Measurements from ENCODE around the gene STAB2. TPM values are rescaled to one million over a fixed set of nuclear protein-coding genes. Genes with fewer than 3 reads are reported as not detected.

Gene STAB2
- polyA plus RNA-seq, 3 donors: 0.30 to 0.90 (median 0.55) TPM

DNA sequence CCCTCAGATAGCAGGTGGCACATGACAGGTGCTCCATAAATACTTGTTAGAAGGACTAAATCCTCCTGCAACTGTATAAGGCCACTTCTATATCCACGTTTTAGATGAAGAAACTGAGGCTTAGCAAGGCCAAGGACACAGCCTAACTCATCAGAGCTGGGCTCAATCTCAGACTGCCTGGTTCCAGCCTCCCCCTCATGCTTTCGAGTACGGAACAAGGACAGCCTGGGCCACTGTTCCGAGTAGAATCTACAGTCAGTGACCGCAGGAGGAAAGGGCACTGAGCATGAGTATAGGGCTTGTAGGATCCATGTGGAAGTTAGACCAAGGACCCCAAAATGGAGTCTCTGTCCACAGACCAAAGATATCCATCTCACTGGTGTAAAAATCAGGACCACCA is 169.4 kb downstream of the STAB2 start:
- WGBS, 3 donors: 87 to 91% (median 91%) methylated on average over 5 of the region's 5 CpGs
- no peak overlapping the region for H3K27ac ChIP-seq (ENCODE audit: low read depth, low read length)

GRCh38 chr12:103757248-103757647 is 170.2 kb downstream of the STAB2 start:
- WGBS, 3 donors: 86 to 91% (median 91%) methylated on average over 1 of the region's 1 CpG
- no peak overlapping the region for H3K27ac ChIP-seq (ENCODE audit: low read depth, low read length)

GRCh38 chr12:103758310-103759089 is 171.4 kb downstream of the STAB2 start:
- no peak overlapping the region for H3K27ac ChIP-seq (ENCODE audit: low read depth, low read length)
- 86 to 92% (median 91%) methylated on average over 10 of the region's 10 CpGs for WGBS, 3 donors

- 77 to 83% (median 83%) methylated on average over 5 of the region's 5 CpGs for WGBS, 3 donors
- H3K27ac ChIP-seq (ENCODE audit: low read depth, low read length): no peak overlapping the region
These were observed 175.4 kb downstream of the STAB2 start for GRCh38 chr12:103762473-103762872.

DNA sequence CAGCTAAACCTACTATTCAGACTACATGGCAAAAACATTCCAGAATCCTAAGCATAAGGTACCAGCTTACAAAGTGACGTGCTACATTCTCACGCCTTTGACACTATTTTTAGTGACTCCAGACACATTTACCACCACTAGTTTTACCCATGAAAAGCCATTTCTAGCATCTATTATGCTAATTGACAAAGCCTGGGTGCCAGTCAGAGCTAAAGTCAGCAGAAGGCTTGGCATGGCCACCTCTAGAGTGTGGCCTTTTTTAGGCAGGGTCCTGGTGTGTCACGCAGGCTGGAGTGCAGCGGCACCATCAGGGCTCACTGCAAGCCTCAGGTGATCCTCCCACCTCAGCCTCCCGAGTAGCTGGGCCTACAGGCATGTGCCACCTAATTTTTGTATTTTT is 178.2 kb downstream of the STAB2 start:
- no peak overlapping the region for H3K27ac ChIP-seq (ENCODE audit: low read depth, low read length)
- WGBS, 3 donors: 96 to 99% (median 97%) methylated on average over 5 of the region's 5 CpGs

DNA sequence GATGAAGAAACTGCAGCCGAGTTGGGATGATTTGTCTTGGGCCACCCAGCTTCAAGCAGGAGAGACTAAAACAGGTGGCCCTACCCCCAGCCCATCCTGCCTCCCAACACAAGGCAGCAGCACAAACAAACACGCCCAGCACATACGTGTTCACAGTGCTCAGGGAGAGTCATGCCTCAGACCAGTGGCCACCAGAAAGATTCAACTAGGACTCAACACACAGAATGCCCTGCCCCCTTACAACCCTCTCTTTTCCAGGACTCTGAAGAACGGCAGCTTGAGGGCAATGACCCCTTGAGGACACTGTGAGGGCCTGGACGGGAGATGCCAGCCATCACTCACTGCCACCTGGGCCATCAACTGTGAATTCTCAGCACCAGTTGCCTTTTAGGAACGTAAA is 179.0 kb downstream of the STAB2 start:
- WGBS, 3 donors: 91 to 93% (median 92%) methylated on average over 6 of the region's 6 CpGs
- H3K27ac ChIP-seq (ENCODE audit: low read depth, low read length): no peak overlapping the region

DNA sequence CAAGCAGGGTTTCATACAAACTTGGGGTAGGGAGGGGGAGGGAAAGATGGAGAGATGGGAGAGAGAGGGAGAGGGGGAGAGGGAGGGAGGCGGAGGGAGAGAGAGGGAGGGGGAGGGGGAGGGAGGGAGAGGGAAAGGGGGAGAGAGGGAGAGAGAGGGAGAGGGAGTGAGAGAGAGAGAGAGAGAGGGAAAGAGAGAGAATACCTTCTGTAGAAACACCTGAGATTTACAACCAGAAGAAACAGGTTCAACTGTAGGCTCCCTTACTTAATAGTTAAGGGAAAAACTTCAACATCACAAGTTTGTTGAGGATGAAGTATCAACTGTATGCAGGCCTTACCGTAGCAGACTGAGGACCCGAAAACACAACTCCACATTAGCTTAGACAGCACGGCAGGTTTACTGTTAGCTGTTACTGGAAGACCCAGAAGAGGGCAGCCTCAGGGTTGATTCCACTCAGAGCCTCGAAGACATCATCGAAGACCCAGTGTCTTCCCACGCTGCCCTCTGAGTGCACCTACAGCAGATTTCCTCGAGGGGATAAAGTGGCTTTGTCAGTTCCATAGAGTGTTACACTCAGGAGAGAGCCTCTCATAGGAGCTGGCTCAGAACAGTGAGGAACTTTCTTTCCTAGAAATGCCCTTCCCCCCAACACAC is 181.5 kb downstream of the STAB2 start:
- no peak overlapping the region for H3K27ac ChIP-seq (ENCODE audit: low read depth, low read length)
- WGBS, 3 donors: 83 to 89% (median 84%) methylated on average over 7 of the region's 8 CpGs

- H3K27ac ChIP-seq (ENCODE audit: low read depth, low read length): no peak overlapping the region
- WGBS, 3 donors: 92 to 95% (median 92%) methylated on average over 9 of the region's 9 CpGs
These were observed 182.3 kb downstream of the STAB2 start for GRCh38 chr12:103769240-103769945.

GRCh38 chr12:103771466-103771865 is 184.4 kb downstream of the STAB2 start:
- WGBS, 3 donors: 37 to 59% (median 51%) methylated on average over 3 of the region's 3 CpGs
- H3K27ac ChIP-seq (ENCODE audit: low read depth, low read length): no peak overlapping the region

GRCh38 chr12:103772367-103773108 is 185.5 kb downstream of the STAB2 start:
- 80 to 87% (median 84%) methylated on average over 7 of the region's 7 CpGs for WGBS, 3 donors
- no peak overlapping the region for H3K27ac ChIP-seq (ENCODE audit: low read depth, low read length)

- 61 to 67% (median 63%) methylated on average over 4 of the region's 4 CpGs for WGBS, 3 donors
These were observed 186.2 kb downstream of the STAB2 start for GRCh38 chr12:103773109-103773910.

DNA sequence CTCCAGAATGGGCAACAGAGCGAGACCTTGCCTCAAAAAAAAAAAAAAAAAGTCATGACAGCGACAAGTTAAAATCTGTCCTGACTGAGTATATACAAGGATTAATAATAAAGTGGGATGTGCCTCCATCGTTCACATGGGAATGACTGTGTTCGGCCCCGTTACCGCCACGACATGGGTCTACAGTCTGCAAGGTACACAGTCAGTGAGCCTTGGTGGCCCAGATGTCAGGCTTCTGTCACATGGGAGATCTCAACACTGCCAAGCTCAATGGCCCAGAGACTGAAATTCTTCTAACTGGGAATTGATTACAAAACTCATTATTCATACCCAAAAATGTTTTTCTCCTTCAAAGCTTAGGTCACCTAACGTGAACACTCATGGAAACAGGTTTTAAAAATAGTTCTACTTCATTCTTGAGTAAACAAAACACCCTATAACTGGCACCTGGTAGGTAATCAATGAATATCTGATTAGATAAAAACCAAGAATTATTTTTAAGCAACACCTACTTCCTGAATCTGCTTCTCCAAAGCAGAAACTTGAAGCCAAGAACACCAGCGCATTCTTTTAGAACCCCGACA is 188.0 kb downstream of the STAB2 start:
- no peak overlapping the region for H3K27ac ChIP-seq (ENCODE audit: low read depth, low read length)
- 62 to 87% (median 82%) methylated on average over 10 of the region's 10 CpGs for WGBS, 3 donors

More at GRCh38 chr12:103773109-103773910, 186.2 kb downstream of the STAB2 start:
- H3K27ac ChIP-seq (ENCODE audit: low read depth, low read length): no peak overlapping the region

DNA sequence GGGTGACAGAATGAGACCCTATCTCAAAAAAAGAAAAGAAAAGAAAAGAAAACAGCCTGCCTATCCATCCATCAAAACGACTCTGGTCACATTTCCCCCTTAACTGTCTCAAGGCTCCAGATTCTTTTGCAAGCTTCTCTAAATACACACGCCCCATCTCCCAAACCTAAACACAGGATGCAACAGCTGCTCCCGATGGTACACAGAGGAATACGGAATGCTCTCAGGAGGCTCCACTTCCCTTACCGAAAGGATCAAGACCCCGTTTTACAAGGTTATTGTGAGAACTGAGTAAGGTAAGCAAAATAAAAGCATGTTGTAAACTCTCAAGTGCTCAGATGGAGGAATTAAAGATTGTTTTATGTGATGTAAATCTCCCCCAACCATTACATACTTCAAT is 191.7 kb downstream of the STAB2 start:
- no peak overlapping the region for H3K27ac ChIP-seq (ENCODE audit: low read depth, low read length)
- 74 to 83% (median 77%) methylated on average over 6 of the region's 6 CpGs for WGBS, 3 donors

DNA sequence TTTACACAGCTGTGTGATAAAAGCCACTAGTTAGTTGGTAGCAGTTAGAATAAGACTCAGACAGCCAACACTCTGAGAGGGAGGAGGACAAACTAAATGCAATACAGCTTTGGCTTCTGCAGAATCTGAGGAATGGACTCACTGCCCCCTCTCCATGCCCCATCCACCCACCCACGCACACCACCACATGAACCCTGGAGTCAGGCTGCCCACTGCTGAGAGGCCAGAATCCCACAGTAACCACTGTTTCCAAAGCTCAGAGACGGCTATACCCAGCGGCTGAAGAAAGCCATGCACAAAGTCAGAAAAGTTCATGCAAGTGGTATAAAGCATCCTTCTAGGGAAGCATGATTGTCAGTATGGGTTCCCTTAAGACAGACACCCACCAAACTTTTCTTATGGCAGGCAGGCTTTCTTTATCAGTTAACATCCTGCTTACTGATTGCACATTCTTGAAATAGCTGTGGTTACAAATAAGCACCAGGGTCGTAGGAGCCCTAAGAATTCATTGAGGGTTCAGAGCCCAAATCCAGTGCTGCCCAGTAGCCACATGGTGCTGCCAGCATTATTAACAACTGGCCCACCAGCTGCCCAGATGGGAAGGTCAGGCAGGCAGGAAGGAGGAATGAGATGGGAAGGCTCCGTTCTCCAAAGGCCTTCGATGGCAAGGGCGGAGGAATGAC is 192.5 kb downstream of the STAB2 start:
- H3K27ac ChIP-seq (ENCODE audit: low read depth, low read length): no peak overlapping the region
- 84 to 91% (median 89%) methylated on average over 7 of the region's 7 CpGs for WGBS, 3 donors

DNA sequence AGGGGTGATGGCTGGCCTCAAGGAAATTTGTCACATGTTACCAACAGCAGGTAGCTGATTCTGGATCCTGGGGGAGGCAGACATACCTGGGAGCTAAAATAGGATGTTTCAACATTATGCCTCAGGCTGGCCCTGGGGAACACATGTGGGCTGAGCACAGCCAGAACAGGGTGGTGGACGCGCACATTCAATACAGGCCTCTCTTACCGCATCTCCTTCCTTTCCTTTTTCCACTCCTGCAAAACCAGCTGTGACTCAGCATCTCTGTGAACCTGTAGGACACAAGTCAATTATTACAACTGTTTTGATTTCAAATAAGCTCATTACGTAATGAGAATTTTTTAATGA is 193.0 kb downstream of the STAB2 start:
- WGBS, 3 donors: 85 to 97% (median 89%) methylated on average over 4 of the region's 4 CpGs
- H3K27ac ChIP-seq (ENCODE audit: low read depth, low read length): no peak overlapping the region

- H3K27ac ChIP-seq (ENCODE audit: low read depth, low read length): no peak overlapping the region
- 97 to 100% (median 97%) methylated on average over 3 of the region's 3 CpGs for WGBS, 3 donors
These were observed 193.9 kb downstream of the STAB2 start for GRCh38 chr12:103780992-103781391.

- no peak overlapping the region for H3K27ac ChIP-seq (ENCODE audit: low read depth, low read length)
- WGBS, 3 donors: 92 to 97% (median 97%) methylated on average over 3 of the region's 3 CpGs
These were observed 195.3 kb downstream of the STAB2 start for GRCh38 chr12:103782399-103782798.

Data from adipose tissue (tissue), 3 donors.